RKO (cell line): ENCODE data around the gene CLDN9.

Experiments
- DNase-seq: peaks from one replicate; pipeline ENCODE4 v3.0.0-alpha.2; 2016; ENCODE audit warnings: low spot score

Gene CLDN9

GRCh38 chr16:2996298-2996697, 16.4 kb upstream of the CLDN9 start:
- no peak for DNase-seq

DNA sequence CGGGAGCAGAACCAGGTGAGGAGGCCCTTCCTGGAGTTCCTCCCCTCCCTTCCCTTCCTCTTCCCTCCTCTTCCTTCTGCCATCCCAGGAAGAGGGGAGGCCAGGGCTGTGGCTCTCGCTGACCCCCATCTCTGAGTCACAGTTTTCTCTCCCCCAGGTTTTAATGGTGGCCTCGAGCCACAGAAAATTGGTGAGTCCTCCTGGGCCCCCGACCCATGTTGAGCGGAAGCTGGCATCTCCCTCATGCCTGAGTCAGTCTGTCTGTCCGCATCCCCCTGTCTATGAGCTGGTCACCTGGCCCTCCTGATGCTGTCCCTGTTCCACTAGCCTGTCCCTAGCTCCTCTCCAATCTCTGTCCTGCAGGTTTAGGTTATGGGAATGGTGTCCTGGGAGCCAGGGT, 12.8 kb upstream of the CLDN9 start:
- no peak for DNase-seq

- no peak for DNase-seq
Measured at GRCh38 chr16:3000540-3000939, 12.2 kb upstream of the CLDN9 start.

GRCh38 chr16:3001316-3001715, 11.4 kb upstream of the CLDN9 start:
- DNase-seq: no peak

DNA sequence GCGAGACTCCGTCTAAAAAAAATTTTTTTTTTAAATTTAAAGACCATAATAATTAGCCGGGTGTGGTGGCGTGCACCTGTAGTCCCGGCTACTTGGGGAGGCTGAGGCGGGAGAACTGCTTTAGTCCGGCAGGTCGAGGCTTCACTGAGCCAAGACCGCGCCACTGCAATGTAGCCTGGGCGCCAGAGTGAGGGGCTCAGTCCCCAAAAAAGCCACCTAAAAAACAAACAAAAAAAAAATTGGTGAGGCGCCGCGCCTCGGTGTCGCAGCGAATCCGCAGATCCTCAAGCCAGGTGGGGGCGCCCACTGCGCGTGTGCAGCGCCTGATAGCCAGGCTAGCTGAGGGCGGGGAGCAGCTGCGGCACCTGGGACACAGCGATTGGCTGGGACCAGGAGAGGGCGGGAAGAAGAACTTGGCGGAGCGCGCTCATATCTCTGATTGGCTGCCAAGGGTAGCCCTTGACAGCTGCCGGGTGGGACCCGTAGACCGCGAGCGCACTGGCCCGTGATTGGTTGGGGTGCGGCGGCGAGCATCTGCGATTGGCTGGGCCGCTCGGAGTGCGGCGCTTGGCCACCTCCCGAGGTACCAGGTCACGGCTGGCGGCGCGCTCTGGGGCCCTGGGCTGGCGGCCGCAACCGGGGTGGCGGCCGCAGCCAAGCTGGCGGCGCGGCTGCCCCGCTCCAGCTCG, 9.0 kb upstream of the CLDN9 start:
- peak; percentile 99 for DNase-seq

- DNase-seq: peak; percentile 41
Measured at GRCh38 chr16:3004319-3004718, 8.4 kb upstream of the CLDN9 start.

GRCh38 chr16:3004781-3005284, 7.9 kb upstream of the CLDN9 start:
- peak; percentile 51 for DNase-seq

GRCh38 chr16:3007059-3007956, 5.4 kb upstream of the CLDN9 start:
- no peak for DNase-seq

GRCh38 chr16:3007957-3008689, 4.6 kb upstream of the CLDN9 start:
- no peak for DNase-seq

GRCh38 chr16:3008690-3009037, 4.1 kb upstream of the CLDN9 start:
- DNase-seq: no peak

- no peak for DNase-seq
Measured at GRCh38 chr16:3009568-3010390, 2.9 kb upstream of the CLDN9 start.

GRCh38 chr16:3010510-3010909, 2.2 kb upstream of the CLDN9 start:
- no peak for DNase-seq

- DNase-seq: no peak
Measured at GRCh38 chr16:3012246-3012645, 477 bp upstream of the CLDN9 start.

DNA sequence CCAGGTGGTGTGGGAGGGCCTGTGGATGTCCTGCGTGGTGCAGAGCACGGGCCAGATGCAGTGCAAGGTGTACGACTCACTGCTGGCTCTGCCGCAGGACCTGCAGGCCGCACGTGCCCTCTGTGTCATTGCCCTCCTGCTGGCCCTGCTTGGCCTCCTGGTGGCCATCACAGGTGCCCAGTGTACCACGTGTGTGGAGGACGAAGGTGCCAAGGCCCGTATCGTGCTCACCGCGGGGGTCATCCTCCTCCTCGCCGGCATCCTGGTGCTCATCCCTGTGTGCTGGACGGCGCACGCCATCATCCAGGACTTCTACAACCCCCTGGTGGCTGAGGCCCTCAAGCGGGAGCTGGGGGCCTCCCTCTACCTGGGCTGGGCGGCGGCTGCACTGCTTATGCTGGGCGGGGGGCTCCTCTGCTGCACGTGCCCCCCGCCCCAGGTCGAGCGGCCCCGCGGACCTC, 798 bp downstream of the CLDN9 start:
- DNase-seq: no peak

DNA sequence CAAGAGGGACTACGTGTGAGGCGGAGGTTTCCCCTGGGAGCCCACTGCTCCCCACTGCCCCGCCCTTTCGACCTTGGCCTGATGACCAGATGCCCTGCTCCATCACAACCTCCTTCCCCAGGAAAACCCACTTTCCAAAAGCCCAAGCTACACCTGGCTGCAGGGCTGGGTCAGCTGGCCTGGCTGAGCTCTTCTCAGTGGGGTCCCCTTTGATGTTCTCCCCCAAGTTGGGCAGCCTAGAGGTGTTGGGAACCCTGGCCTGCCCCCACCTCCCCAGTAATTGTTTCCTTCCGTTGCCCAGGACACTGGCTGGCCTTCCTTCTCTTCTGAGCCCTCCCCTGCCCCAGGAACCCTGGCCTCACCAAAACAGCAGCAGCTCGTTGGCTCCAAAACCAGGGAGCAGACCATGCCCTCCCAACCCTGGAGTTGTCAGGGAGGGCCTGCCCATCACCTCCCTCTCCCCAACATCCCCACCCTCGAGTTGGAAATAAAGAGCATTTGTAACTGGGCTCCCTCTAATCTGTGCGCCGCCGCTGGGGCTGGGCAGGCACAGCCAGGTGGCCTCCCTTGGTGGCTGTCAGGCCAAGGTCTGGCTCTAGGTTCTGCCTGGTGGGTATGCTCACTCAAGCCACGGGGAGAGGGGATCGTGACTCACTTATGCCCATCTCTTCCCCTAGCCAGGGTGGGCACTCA, 1.4 kb downstream of the CLDN9 start:
- no peak for DNase-seq

GRCh38 chr16:3014971-3015370, 2.2 kb downstream of the CLDN9 start:
- DNase-seq: no peak

- DNase-seq: no peak
Measured at GRCh38 chr16:3015865-3016521, 3.3 kb downstream of the CLDN9 start.

- DNase-seq: no peak
Measured at GRCh38 chr16:3017344-3017743, 4.6 kb downstream of the CLDN9 start.

DNA sequence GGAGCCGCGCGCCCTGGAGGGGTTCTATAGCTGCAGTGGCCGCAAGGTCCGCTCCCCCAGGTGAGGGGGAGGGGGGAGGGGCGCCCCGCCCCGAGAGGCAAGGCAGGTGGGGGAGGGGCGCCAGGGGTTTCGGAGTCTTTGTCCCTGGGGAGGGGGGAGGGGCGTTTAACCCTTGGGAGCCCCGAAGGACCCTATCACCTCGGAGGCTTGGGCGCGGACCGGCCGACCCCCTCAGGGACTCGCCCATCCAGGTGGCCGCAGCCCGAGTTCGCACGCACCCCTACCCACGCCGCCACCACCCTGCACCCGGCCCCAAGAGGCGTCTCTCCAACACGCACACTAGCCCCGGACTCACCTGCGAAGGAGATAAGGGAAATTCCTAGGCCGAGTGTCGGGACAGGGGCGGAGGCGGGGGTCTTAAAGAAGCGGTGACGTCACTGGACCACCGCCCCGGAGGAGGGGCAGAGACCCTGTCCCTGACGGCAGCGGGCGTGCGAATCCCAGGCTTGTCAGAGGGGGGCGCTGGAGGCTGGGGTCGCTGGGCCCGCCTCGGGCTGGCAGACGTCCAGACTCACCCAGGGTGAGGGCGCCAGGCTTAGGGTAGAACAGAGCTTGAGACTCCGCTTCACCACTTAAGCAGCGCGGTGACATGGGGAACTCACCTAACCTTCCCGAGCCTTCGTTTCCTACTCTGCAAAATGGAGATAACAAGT, 5.2 kb downstream of the CLDN9 start, which contains the start of gene CLDN6:
CLDN6 (minus strand) TSS at position 390 of the 713 bp plus-strand sequence. CDS start 2,162 bp downstream, outside the sequence.
- DNase-seq: no peak
